Omental fat pad (tissue), 4 donors: ENCODE measurements around the gene FOXN1. TPM values are rescaled to one million over a fixed set of nuclear protein-coding genes. Genes with fewer than 3 reads are reported as not detected.

Source experiments
- ATAC-seq: fragments of 150-250 bp; one replicate; pipeline ENCODE4 v1.9.1; 2016; ENCODE audit warnings: mild to moderate bottlenecking, moderate library complexity; ENCODE audit not compliant: low FRiP score
- DNase-seq: peaks from one replicate; pipeline ENCODE4 v3.0.0-alpha.2; 2019; ENCODE audit warnings: low spot score
- CTCF ChIP-seq, 3 donors: fragments of 450-650 bp; IDR thresholded peaks; one replicate each; pipeline ENCODE4 v1.5.1; 2016 to 2017; ENCODE audit warnings: antibody characterized with exemption in 3 of 3, mild to moderate bottlenecking in 3 of 3, moderate library complexity in 2 of 3
- total RNA-seq, 4 donors: library from RNA; depleted of rRNA; stranded (reverse); fragments of >200 nt; gene quantifications; one replicate each; pipeline ENCODE4 v1.1.0, GENCODE V29; 2016

The FOXN1 gene
- total RNA-seq, 4 donors from 2014 or later: not detected

DNA sequence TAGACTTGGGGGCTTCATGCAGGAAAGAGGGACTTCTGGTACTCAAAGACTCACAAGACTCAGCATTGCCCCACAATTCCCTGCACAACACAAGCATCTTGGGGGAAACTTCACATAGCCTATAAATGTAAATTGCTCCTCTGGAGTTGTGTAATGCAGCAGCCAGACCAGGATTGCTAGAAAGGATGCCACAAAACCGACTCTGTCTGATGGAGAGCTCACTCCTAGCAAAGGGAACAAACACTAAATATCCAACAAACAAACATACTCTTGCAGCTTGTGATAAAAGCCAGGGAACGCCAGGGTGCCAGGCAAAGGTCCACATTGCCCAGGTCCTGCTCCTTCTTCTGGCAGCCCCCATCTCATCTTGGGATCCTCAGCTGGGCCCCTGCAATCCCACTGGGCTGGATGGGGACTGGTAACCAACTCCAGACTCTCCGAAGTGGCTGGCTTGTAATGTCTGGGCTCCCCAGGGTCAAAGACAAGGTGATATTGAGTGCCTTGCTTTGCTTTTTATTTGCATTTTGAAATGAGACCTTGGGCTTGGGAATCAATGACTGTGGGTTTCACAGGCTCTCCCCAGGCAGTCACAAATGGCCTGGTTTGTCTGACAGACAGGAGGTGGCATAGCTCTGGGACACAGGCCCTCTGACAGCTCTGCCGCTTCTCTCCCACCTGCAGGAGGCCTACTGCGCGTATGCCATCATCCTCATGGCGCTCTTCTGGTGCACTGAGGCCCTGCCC lies 17.4 kb upstream of the FOXN1 start:
- no peak for TF ChIP-seq CTCF (IDR thresholded peaks at IDR 0.05)
- no peak for DNase-seq
- ATAC-seq: no peak

DNA sequence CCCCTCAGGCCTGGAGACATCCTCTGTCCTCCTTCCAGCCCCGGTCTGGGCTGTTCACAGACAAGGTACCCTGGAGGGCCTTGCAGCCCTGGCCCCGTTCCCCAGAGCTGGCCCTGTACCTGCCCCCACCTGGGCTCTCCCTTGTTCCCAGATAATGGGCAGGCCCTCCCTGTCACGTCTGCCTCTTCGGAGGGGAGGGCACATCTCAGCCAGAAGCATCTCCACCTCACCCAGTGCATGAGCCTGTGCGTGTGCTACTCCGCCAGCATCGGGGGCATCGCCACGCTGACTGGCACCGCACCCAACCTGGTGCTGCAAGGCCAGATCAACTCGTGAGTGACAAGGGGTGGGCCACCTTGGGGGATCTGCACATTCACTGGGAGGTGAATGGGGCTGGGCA lies 14.9 kb upstream of the FOXN1 start:
- ATAC-seq: no peak
- DNase-seq: no peak
- TF ChIP-seq CTCF (IDR thresholded peaks at IDR 0.05): no peak

- no peak for TF ChIP-seq CTCF (IDR thresholded peaks at IDR 0.05)
- DNase-seq (no peak), ATAC-seq (no peak)
Measured at GRCh38 chr17:28491860-28492259, 14.3 kb upstream of the FOXN1 start.

GRCh38 chr17:28492352-28493310 lies 13.5 kb upstream of the FOXN1 start:
- ATAC-seq: no peak
- TF ChIP-seq CTCF (IDR thresholded peaks at IDR 0.05): no peak
- no peak for DNase-seq

DNA sequence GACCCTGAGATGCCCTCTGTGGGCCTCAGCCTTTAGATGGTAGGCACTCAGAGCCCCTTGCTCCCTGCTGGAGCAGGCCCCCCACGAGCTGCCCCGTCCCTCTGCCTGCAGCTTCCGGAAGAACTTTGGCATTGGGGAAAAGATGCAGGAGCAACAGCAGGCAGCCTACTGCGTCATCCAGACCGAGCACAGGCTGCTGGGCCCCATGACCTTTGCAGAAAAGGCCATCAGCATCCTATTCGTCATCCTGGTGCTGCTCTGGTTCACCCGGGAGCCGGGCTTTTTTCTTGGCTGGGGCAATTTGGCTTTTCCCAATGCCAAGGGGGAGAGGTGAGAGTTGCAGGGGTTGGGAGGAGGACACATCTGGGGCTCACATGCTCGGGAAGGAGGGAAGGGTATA lies 12.7 kb upstream of the FOXN1 start:
- DNase-seq (no peak), ATAC-seq (no peak)
- TF ChIP-seq CTCF (IDR thresholded peaks at IDR 0.05): no peak

DNA sequence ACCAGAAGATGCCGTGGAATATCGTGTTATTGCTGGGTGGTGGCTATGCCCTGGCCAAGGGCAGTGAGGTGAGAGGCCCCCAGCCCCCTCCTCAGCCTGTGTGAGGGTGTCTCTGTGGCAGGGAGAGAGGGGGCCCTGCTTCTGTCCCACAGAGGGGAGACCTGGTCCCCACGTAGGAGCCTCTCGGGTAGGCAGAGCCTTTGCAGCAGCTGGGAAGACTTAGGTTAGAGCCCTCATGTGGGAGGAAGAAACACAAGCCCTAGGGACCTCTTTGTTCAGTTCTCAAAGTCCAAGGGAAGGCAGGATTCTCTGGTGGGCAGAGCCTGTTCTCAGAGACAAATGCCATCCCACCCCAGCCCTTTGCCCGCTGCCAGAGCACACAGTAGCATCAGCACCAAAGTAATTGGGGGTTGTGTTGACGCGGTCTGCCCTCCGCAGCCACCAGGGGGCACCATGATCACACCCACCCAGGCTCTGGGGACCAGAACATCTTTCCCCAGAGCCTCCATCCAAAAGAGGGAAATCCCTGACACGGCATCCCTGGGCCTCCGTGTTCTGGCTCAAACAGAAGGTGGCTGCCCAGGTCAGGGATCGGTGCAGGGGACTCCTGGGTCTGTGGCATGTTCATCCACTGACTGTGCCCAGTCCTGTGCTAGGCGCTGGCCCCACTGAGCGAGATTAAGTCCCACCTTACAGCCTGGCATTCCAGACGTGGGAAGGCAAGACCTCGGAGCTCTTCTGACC lies 11.5 kb upstream of the FOXN1 start:
- ATAC-seq (peak; percentile 72), DNase-seq (peak; percentile 46)
- TF ChIP-seq CTCF (IDR thresholded peaks at IDR 0.05): no peak
